SK-N-SH (cell line): ENCODE results near the gene CCNI2. TPM values are rescaled to one million over a fixed set of nuclear protein-coding genes. Genes with fewer than 3 reads are reported as not detected.

Experiments used
- CTCF ChIA-PET: fragments of 300-600, 350-600 bp; formaldehyde crosslinking; extraction: SDS; loops from one replicate; lab custom pipeline; 2021; lab: Yijun Ruan, JAX
- POLR2A ChIA-PET: fragments of 350-600 bp; sonication (Branson Sonifier 250); formaldehyde crosslinking; extraction: SDS; loops from one replicate; lab custom pipeline; 2020; ENCODE audit warnings: antibody characterized with exemption, inconsistent platforms; lab: Yijun Ruan, JAX
- DNase-seq: peaks from one replicate; pipeline ENCODE4 v3.0.0; 2012
- H2AFZ ChIP-seq: fragments of 200-600 bp; sonication (generic); 2 replicates; pipeline ENCODE4 v1.8.1; 2016; ENCODE audit warnings: antibody characterized with exemption, mild to moderate bottlenecking, low read depth
- H3F3A ChIP-seq: fragments of 200-600 bp; sonication (generic); replicated peaks from 2 replicates; pipeline ENCODE3; 2016; ENCODE audit warnings: antibody characterized with exemption, mild to moderate bottlenecking; ENCODE audit not compliant: insufficient read depth
- H3K27ac ChIP-seq, 2 experiments: fragments of 200-500 bp in 1 of 2; fragments of 200-600 bp in 1 of 2; sonication (Bioruptor generic) in 1 of 2; sonication (generic), shearing (Covaris generic) in 1 of 2; 2 replicates each; pipeline versions ENCODE4 v1.5.1 to v1.6.1; 2014 to 2016; ENCODE audit warnings: low read depth in 2 of 2, inconsistent platforms in 1 of 2, low read length in 1 of 2, mild to moderate bottlenecking in 1 of 2, mixed read lengths in 1 of 2
- H3K27me3 ChIP-seq: fragments of 200-600 bp; sonication (generic), shearing (Covaris generic); 2 replicates; pipeline ENCODE4 v1.6.1; 2016; ENCODE audit warnings: mixed run types; ENCODE audit not compliant: insufficient read depth
- H3K36me3 ChIP-seq, 2 experiments: fragments of 200-500 bp in 1 of 2; fragments of 200-600 bp in 1 of 2; sonication (Bioruptor generic) in 1 of 2; sonication (generic) in 1 of 2; replicated peaks in 1 of 2; 2 replicates each; pipeline versions ENCODE3 to v1.5.1; 2014 to 2016; ENCODE audit warnings: low read length in 1 of 2, mild to moderate bottlenecking in 1 of 2; ENCODE audit not compliant: insufficient read depth in 2 of 2, control insufficient read depth in 1 of 2
- H3K4me1 ChIP-seq, 2 experiments: fragments of 200-500 bp in 1 of 2; fragments of 200-600 bp in 1 of 2; sonication (Bioruptor generic) in 1 of 2; sonication (generic), shearing (Covaris generic) in 1 of 2; 2 replicates each; pipeline versions ENCODE4 v1.5.1 to v1.6.1; 2014 to 2016; ENCODE audit warnings: low read depth in 1 of 2, low read length in 1 of 2, mixed run types in 1 of 2; ENCODE audit not compliant: insufficient read depth in 2 of 2, control insufficient read depth in 1 of 2
- H3K4me2 ChIP-seq: fragments of 200-600 bp; sonication (generic), shearing (Covaris generic); 2 replicates; pipeline ENCODE4 v1.6.1; 2017; ENCODE audit warnings: mixed run types
- H3K4me3 ChIP-seq, 2 experiments: fragments of 200-500 bp in 1 of 2; fragments of 200-600 bp in 1 of 2; sonication (Bioruptor generic) in 1 of 2; sonication (generic), shearing (Covaris generic) in 1 of 2; 2 replicates each; pipeline versions ENCODE4 v1.5.1 to v1.8.1; 2014 to 2016; ENCODE audit warnings: low read depth in 2 of 2, inconsistent platforms in 1 of 2, low read length in 1 of 2, mild to moderate bottlenecking in 1 of 2, mixed read lengths in 1 of 2, moderate library complexity in 1 of 2
- H3K79me2 ChIP-seq: fragments of 200-600 bp; sonication (generic); 2 replicates; pipeline ENCODE4 v1.8.1; 2017; ENCODE audit warnings: mild to moderate bottlenecking; ENCODE audit not compliant: insufficient read depth
- H3K9ac ChIP-seq: fragments of 200-600 bp; sonication (generic); 2 replicates; pipeline ENCODE4 v1.6.1; 2017; ENCODE audit warnings: mixed run types
- H3K9me2 ChIP-seq: fragments of 200-600 bp; sonication (generic); 2 replicates; pipeline ENCODE4 v1.6.1; 2017; ENCODE audit warnings: mixed run types
- H3K9me3 ChIP-seq: fragments of 200-600 bp; sonication (generic); 2 replicates; pipeline ENCODE4 v1.6.1; 2017; ENCODE audit warnings: mixed run types, mild to moderate bottlenecking, moderate library complexity
- H4K20me1 ChIP-seq: fragments of 200-600 bp; sonication (generic); 2 replicates; pipeline ENCODE4 v1.6.1; 2017; ENCODE audit warnings: mild to moderate bottlenecking, mixed run types; ENCODE audit not compliant: insufficient read depth
- ELF1 ChIP-seq: IDR thresholded peaks from 2 replicates; pipeline ENCODE4 v1.4.0; 2012
- EP300 ChIP-seq, 2 experiments: IDR thresholded peaks; 2 replicates each; pipeline versions ENCODE4 v1.4.0 to v1.6.1; 2012; ENCODE audit warnings: borderline replicate concordance in 1 of 2, low read depth in 1 of 2, low read length in 1 of 2
- EZH2phosphoT487 ChIP-seq: fragments of 200-600 bp; sonication (generic); IDR thresholded peaks from 2 replicates; pipeline ENCODE4 v1.6.1; 2017; ENCODE audit warnings: low read depth, mixed run types, mild to moderate bottlenecking, antibody characterized with exemption, moderate library complexity, borderline replicate concordance
- FOXM1 ChIP-seq: IDR thresholded peaks from 2 replicates; pipeline ENCODE4 v1.4.0; 2012; ENCODE audit warnings: low read depth, mild to moderate bottlenecking
- IRF3 ChIP-seq: fragments of 150-350 bp; IDR thresholded peaks from 2 replicates; pipeline ENCODE4 v1.6.1; 2016; ENCODE audit warnings: mild to moderate bottlenecking, low read depth, low read length
- MEF2A ChIP-seq: IDR thresholded peaks from 2 replicates; pipeline ENCODE4 v1.4.0; 2012; ENCODE audit warnings: low read depth, borderline replicate concordance
- NRF1 ChIP-seq: IDR thresholded peaks from 2 replicates; pipeline ENCODE4 v1.6.1; 2012; ENCODE audit warnings: low read depth, mild to moderate bottlenecking, low read length
- RAD21 ChIP-seq: IDR thresholded peaks from 2 replicates; pipeline ENCODE4 v1.6.1; 2012; ENCODE audit warnings: mild to moderate bottlenecking, low read length
- REST ChIP-seq: IDR thresholded peaks from 2 replicates; pipeline ENCODE4 v1.6.1; 2012; ENCODE audit warnings: mild to moderate bottlenecking, low read depth, low read length, moderate library complexity
- SMC3 ChIP-seq: IDR thresholded peaks from 2 replicates; pipeline ENCODE4 v1.6.1; 2012; ENCODE audit warnings: low read depth, low read length, improper control_type of control experiment
- TEAD4 ChIP-seq: IDR thresholded peaks from 2 replicates; pipeline ENCODE4 v1.4.0; 2012; ENCODE audit warnings: mild to moderate bottlenecking, borderline replicate concordance; ENCODE audit not compliant: insufficient read depth
- ZBTB33 ChIP-seq: IDR thresholded peaks from 2 replicates; pipeline ENCODE4 v1.4.0; 2012; ENCODE audit warnings: low read depth, borderline replicate concordance
- WGBS: methylation state at CpG from one replicate; pipeline ENCODE4 v1.1.6; 2017; ENCODE audit warnings: low lambda C conversion rate; 5-methylcytosine and 5-hydroxymethylcytosine counted together
- polyA plus RNA-seq, 3 experiments: library from polyadenylated mRNA; depleted of rRNA; stranded (reverse); fragments of >200 nt; gene quantifications; 2 replicates each; pipeline ENCODE4 v1.2.3, GENCODE V29; 2012

The CCNI2 gene
- polyA plus RNA-seq, 1 of the 3 experiments (the other 2 are of a cell fraction): 0.05 TPM

GRCh38 chr5:132790201-132790865 is 43.1 kb downstream of the CCNI2 start:
- Histone ChIP-seq H3K79me2 (no peaks in the 10 kb centered on the region), H3K9me2 (no peaks in the 10 kb centered on the region), H3K9me3 (no peaks in the 10 kb centered on the region), H3K4me2 (no peak overlapping the region), H3K4me3 (no peak overlapping the region), H3K27ac (no peak overlapping the region), H2AFZ (no peak overlapping the region), H3K9ac (no peak overlapping the region), H3F3A (peaks cover 6% of the 10 kb centered on the region), H3K4me1 (peaks cover 0 to 17% of the 10 kb centered on the region in 2 experiments; a peak in 1 of 4 replicates), H4K20me1 (no peaks in the 10 kb centered on the region), H3K27me3 (no peaks in the 10 kb centered on the region), H3K36me3 (no peaks in the 10 kb centered on the region)
- CTCF ChIA-PET: interaction anchor here (0.7 to 1.3 kb wide), 3 partner anchors 29 to 263 kb away, joined by 3 to 5 read pairs (median 3); no protein-coding TSS in a partner anchor
- no peak for TF ChIP-seq RAD21
- TF ChIP-seq REST: no peak
- no peak for TF ChIP-seq ELF1
- no peak for TF ChIP-seq EP300 (IDR thresholded peaks at IDR 0.05; ENCODE audit: borderline replicate concordance in 1 of 2, low read depth in 1 of 2, low read length in 1 of 2)
- TF ChIP-seq MEF2A: no peak
- TF ChIP-seq ZBTB33: no peak
- TF ChIP-seq SMC3: no peak
- TF ChIP-seq NRF1: no peak
- TF ChIP-seq FOXM1: no peak
- POLR2A ChIA-PET: interaction anchor here (0.5 to 0.6 kb wide), 3 partner anchors 15 to 421 kb away, joined by 3 to 4 read pairs (median 3); partner anchors contain the start of gene SLC22A5
- 56% methylated on average over 2 of the region's 2 CpGs for WGBS
- no peak for DNase-seq

GRCh38 chr5:132791026-132791425 is 43.8 kb downstream of the CCNI2 start:
- Histone ChIP-seq H4K20me1 (no peaks in the 10 kb centered on the region), H3K27ac (no peak overlapping the region), H3F3A (peaks cover 6% of the 10 kb centered on the region), H3K4me2 (no peak overlapping the region), H3K9me2 (no peaks in the 10 kb centered on the region), H3K27me3 (no peaks in the 10 kb centered on the region), H3K4me1 (peaks cover 0 to 17% of the 10 kb centered on the region in 2 experiments; a peak in 1 of 4 replicates), H3K9me3 (no peaks in the 10 kb centered on the region), H3K36me3 (no peaks in the 10 kb centered on the region), H3K4me3 (no peak overlapping the region), H3K79me2 (no peaks in the 10 kb centered on the region), H2AFZ (no peak overlapping the region), H3K9ac (no peak overlapping the region)
- 88% methylated on average over 3 of the region's 3 CpGs for WGBS
- no peak for DNase-seq
- ChIA-PET CTCF (interaction anchor here (1.0 to 2.3 kb wide), 3 partner anchors 28 to 44 kb away, joined by 3 to 6 read pairs (median 5); partner anchors contain the start of gene CCNI2), POLR2A (interaction anchor here (0.6 kb wide), 1 partner anchor 16 kb away, joined by 4 read pairs; no protein-coding TSS in a partner anchor)
- TF ChIP-seq IRF3 (no peak), TEAD4 (no peak), EZH2phosphoT487 (no peak), REST (no peak)
